ENCODE results near the gene MACROD2. TPM values are rescaled to one million over a fixed set of nuclear protein-coding genes. Genes with fewer than 3 reads are reported as not detected.

Gene MACROD2
- total RNA-seq, 1 donor from 2014 or later: 2.4 TPM

GRCh38 chr20:15547119-15547518 lies 1551.8 kb downstream of the MACROD2 start:
- TF ChIP-seq EZH2 (IDR thresholded peaks at IDR 0.05; ENCODE audit: insufficient read depth, low read length) (no peak), CTCF (IDR thresholded peaks at IDR 0.05; ENCODE audit: insufficient read depth, low read depth, low read length) (no peak)
- no peaks in the 10 kb centered on the region for H4K20me1 ChIP-seq (ENCODE audit: insufficient read depth, low read length)
- no peak for FAIRE-seq

GRCh38 chr20:15550116-15550870 lies 1555.0 kb downstream of the MACROD2 start:
- DNase-seq (ENCODE audit: low read depth) (no peak), FAIRE-seq (no peak)
- Histone ChIP-seq H3K4me2 (ENCODE audit: low read length) (no peak overlapping the region), H3K9ac (ENCODE audit: low read length) (no peak overlapping the region), H3K36me3 (ENCODE audit: insufficient read depth, low read length) (no peaks in the 10 kb centered on the region), H3K27ac (ENCODE audit: low read depth, low read length) (no peak overlapping the region), H3K4me1 (ENCODE audit: insufficient read depth, low read length) (no peaks in the 10 kb centered on the region), H2AFZ (ENCODE audit: low read depth, low read length) (no peak overlapping the region), H3K79me2 (ENCODE audit: insufficient read depth, low read length) (no peaks in the 10 kb centered on the region), H3K27me3 (ENCODE audit: insufficient read depth, low read length) (no peaks in the 10 kb centered on the region), H3K9me3 (ENCODE audit: insufficient read depth, low read depth, low read length) (peaks cover 7% of the 10 kb centered on the region), H3K4me3 (ENCODE audit: insufficient read depth, low read depth, low read length) (no peak overlapping the region), H4K20me1 (ENCODE audit: insufficient read depth, low read length) (no peaks in the 10 kb centered on the region)
- TF ChIP-seq CTCF (IDR thresholded peaks at IDR 0.05; ENCODE audit: insufficient read depth, low read depth, low read length) (no peak), EZH2 (IDR thresholded peaks at IDR 0.05; ENCODE audit: insufficient read depth, low read length) (no peak)
- Mint-ChIP-seq H3K36me3 (ENCODE audit: low read depth, unreplicated experiment) (no peaks in the 10 kb centered on the region), H3K27me3 (ENCODE audit: low read depth, unreplicated experiment) (no peaks in the 10 kb centered on the region), H3K4me1 (ENCODE audit: low read depth, unreplicated experiment) (no peaks in the 10 kb centered on the region), H3K4me3 (ENCODE audit: unreplicated experiment) (no peak overlapping the region), H3K9me3 (ENCODE audit: unreplicated experiment) (peaks cover 11% of the 10 kb centered on the region), H3K27ac (ENCODE audit: unreplicated experiment) (no peak overlapping the region)

More at GRCh38 chr20:15547119-15547518, 1551.8 kb downstream of the MACROD2 start:
- peaks cover 2% of the 10 kb centered on the region for H3K9me3 Mint-ChIP-seq (ENCODE audit: unreplicated experiment)
- H2AFZ ChIP-seq (ENCODE audit: low read depth, low read length): no peak overlapping the region
- no peaks in the 10 kb centered on the region for H3K9me3 ChIP-seq (ENCODE audit: insufficient read depth, low read depth, low read length)
- no peaks in the 10 kb centered on the region for H3K27me3 ChIP-seq (ENCODE audit: insufficient read depth, low read length)
- no peak overlapping the region for H3K4me2 ChIP-seq (ENCODE audit: low read length)
- no peaks in the 10 kb centered on the region for H3K27me3 Mint-ChIP-seq (ENCODE audit: low read depth, unreplicated experiment)
- H3K36me3 Mint-ChIP-seq (ENCODE audit: low read depth, unreplicated experiment): no peaks in the 10 kb centered on the region
- no peaks in the 10 kb centered on the region for H3K4me1 ChIP-seq (ENCODE audit: insufficient read depth, low read length)
- H3K36me3 ChIP-seq (ENCODE audit: insufficient read depth, low read length): no peaks in the 10 kb centered on the region
- no peak overlapping the region for H3K4me3 Mint-ChIP-seq (ENCODE audit: unreplicated experiment)
- H3K4me3 ChIP-seq (ENCODE audit: insufficient read depth, low read depth, low read length): no peak overlapping the region
- H3K9ac ChIP-seq (ENCODE audit: low read length): no peak overlapping the region
- no peak overlapping the region for H3K27ac ChIP-seq (ENCODE audit: low read depth, low read length)
- no peaks in the 10 kb centered on the region for H3K79me2 ChIP-seq (ENCODE audit: insufficient read depth, low read length)
- H3K27ac Mint-ChIP-seq (ENCODE audit: unreplicated experiment): no peak overlapping the region
- DNase-seq (ENCODE audit: low read depth): no peak
- no peaks in the 10 kb centered on the region for H3K4me1 Mint-ChIP-seq (ENCODE audit: low read depth, unreplicated experiment)

GRCh38 chr20:15555913-15556312 lies 1560.6 kb downstream of the MACROD2 start:
- Mint-ChIP-seq H3K4me1 (ENCODE audit: low read depth, unreplicated experiment) (no peaks in the 10 kb centered on the region), H3K36me3 (ENCODE audit: low read depth, unreplicated experiment) (no peaks in the 10 kb centered on the region), H3K27me3 (ENCODE audit: low read depth, unreplicated experiment) (no peaks in the 10 kb centered on the region), H3K27ac (ENCODE audit: unreplicated experiment) (no peak overlapping the region), H3K9me3 (ENCODE audit: unreplicated experiment) (peaks cover 11% of the 10 kb centered on the region), H3K4me3 (ENCODE audit: unreplicated experiment) (no peak overlapping the region)
- H3K27ac ChIP-seq (ENCODE audit: low read depth, low read length): no peak overlapping the region
- no peaks in the 10 kb centered on the region for H3K36me3 ChIP-seq (ENCODE audit: insufficient read depth, low read length)
- TF ChIP-seq CTCF (IDR thresholded peaks at IDR 0.05; ENCODE audit: insufficient read depth, low read depth, low read length): no peak
- DNase-seq (ENCODE audit: low read depth) (no peak), FAIRE-seq (no peak)
- no peak overlapping the region for H3K4me2 ChIP-seq (ENCODE audit: low read length)
- no peaks in the 10 kb centered on the region for H3K4me1 ChIP-seq (ENCODE audit: insufficient read depth, low read length)
- H3K9ac ChIP-seq (ENCODE audit: low read length): no peak overlapping the region
- H3K27me3 ChIP-seq (ENCODE audit: insufficient read depth, low read length): no peaks in the 10 kb centered on the region
- H3K4me3 ChIP-seq (ENCODE audit: insufficient read depth, low read depth, low read length): no peak overlapping the region
- H3K79me2 ChIP-seq (ENCODE audit: insufficient read depth, low read length): no peaks in the 10 kb centered on the region
- H2AFZ ChIP-seq (ENCODE audit: low read depth, low read length): no peak overlapping the region
- H3K9me3 ChIP-seq (ENCODE audit: insufficient read depth, low read depth, low read length): peaks cover 7% of the 10 kb centered on the region
- H4K20me1 ChIP-seq (ENCODE audit: insufficient read depth, low read length): no peaks in the 10 kb centered on the region
